ENCODE measurements around the gene WNT5B. TPM values are rescaled to one million over a fixed set of nuclear protein-coding genes. Genes with fewer than 3 reads are reported as not detected.
A peak's percentile ranks its signal among the peaks of the same experiment; 100 is the strongest.

WNT5B gene
- polyA plus RNA-seq (2014; cell fraction: cytosol; rRNA removed): 3.0 and 3.9 TPM in 2 replicates
- 2.4 and 7.0 TPM in 2 replicates for polyA plus RNA-seq (2014; cell fraction: nucleus; rRNA removed)

DNA sequence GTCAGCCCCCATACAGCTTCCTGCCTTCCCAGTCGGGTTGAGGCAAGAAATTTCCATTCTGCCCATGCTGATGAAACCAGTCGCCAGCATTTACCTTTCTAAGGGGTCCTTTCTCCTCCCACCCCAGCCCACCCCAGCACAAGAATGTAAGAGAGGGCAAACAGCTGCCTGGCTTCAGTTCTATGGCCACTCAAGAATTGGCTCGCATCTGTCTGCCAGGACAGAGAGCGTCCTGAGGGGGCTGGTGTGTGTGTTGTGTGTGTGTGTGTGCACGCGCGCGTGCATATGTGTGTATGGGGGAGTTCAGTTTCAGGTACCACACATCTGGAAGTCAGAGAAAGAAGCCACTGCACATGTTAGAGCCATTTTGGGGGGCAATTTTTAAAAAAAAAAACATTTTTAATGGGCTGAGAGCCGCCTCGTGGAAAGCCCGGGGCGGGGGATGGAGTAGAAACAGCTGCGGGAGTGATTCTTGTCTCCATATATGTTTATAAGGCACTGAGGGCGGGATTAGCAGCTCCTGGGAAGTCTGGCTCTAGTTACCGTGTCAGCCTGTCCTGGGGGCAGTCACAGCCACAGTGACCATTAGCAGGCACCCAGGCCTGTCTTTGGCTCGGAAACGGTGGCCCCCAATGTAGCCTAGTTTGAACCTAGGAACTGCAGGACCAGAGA lies at the start of gene WNT5B:
TSS of gene WNT5B (plus strand) at position 566 of the 672 bp plus-strand sequence. CDS start 2,124 bp downstream, outside the sequence.
- DNase-seq (ENCODE audit: low spot score): no peak

DNA sequence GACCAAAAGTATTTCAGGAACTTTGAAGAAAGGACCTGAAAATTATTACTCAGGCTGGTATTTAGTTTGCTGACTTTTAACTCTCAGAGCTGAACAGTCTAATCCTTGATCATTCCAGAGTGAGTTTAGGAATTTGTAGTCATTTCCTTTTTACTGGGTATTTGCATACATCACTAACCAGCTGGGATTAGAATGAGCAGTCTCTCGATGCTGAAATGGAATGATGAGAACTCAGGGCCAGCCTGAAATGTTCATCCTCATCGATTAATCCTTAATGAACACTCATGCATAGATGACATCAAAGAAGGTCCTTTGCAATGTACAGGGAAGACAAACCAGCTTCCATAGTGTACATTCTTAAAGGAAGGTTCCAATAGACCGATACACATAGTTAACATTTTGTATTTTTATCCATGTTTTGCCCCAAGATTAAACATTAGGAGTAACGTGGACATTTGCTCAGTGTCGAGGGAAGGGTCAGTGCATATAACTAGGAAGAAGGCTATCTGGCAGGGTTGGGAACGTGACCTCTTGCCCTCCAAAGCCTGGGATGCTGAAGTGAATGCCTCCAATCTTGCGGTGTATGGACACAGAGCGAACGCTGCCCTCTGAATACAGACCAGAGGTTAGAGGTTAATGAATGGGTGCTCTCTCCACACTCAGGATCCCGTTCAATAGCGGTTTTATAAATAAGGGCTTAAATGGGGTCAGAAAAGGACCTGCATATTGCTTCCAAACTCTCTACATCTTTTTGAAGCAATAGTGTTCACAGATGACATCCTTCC lies 49.2 kb upstream of the WNT5B start:
- no peak for DNase-seq (ENCODE audit: low spot score)

DNA sequence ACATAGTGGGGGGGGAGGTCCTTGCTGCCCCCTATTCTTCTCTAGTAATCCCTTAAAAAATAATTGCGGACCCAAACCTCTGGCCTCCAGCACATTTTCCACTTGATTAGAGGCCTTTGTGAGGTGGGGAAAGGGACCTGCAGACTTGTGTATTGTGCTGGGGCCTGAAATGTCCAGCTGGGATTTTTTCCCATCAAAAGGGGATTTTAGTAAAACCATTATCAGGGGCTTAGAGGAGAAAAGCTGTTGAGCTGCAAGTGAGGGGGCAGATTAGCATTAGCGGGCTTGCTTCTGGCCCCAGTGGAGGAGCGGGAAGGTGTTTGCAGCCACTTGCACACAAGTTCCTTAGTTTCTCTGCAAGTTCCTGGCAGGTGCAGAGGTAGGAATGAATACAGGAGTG lies 48.5 kb upstream of the WNT5B start:
- no peak for DNase-seq (ENCODE audit: low spot score)

DNA sequence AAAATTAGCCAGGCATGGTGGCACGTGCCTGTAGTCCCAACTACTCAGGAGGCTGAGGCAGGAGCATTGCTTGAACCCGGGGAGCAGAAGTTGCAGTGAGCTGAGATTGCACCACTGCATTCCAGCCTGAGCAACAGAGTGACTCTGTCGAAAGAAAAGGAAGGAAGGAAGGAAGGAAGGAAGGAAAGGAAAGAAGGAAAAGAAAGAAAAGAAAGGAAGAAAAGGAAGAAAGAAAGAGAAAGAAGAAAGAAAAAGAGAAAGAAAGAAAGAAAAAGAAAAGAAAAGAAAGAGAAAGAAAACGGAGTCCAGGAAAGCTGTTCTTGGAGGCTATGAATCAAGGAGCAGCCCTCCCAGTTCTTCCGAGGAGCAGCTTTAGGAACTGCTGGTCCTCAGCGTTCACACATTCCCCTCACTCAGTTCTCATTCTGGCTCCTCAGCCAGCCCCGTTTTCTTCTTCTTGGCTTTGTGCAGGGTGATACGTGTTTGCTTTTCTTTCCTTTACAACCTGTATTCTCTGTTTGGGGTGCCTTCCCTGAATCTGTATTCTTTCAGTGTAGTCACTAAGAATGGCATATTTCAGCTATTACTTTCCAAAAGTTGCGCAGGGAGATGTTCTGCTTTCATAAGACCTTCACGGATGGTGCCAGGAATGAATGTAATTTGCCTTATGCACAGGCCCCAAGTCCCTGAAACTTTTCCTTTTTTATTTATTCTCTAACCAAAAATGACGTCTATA lies 46.9 kb upstream of the WNT5B start:
- DNase-seq (ENCODE audit: low spot score): no peak

DNA sequence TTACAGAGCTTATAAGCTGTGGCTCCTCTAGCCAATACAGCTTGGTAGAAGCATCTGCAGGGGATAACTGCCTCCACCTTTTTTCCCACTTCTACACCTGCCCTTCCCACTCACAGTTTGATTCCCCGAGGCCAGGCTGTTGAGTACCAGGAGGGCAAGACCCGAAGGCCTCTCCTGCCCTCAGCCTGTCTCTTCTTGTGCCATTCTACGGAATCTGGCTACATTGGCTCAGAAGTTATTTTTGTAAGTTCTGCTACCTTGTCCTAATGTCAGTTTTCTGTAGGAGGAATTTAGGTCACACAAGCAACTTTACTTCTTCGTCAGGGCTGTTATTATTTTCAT lies 46.4 kb upstream of the WNT5B start:
- no peak for DNase-seq (ENCODE audit: low spot score)

DNA sequence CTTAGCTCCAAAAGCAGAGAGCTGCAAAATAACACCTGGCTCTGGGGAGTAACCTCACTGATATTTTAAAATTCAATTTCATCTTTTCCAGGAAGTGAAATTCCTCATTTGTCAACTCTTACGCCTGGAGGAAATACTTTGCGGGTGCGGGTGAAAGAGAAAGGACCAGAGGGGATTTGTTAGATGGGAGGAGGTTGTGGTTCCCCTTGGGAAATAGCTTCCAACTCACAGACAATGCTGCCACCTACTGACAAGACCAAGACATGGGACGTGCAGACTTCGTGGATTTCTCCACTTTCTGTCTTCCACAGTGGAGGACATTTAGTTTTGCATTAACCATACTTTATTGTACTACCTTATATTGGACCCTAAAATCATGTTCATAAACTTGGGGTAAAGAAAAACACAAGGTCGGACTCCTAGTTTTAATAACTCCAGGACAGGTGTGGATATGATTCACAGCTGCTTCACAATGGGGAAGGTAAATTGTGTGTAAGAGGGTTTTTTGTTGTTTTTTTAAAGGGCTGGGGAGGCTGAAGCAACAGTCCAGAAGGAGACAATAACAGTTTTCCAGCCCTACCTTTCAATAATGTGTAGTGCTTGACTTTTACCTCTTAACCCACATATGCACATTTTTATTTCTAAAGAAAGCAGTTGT lies 45.5 kb upstream of the WNT5B start:
- peak; percentile 87 for DNase-seq (ENCODE audit: low spot score)

DNA sequence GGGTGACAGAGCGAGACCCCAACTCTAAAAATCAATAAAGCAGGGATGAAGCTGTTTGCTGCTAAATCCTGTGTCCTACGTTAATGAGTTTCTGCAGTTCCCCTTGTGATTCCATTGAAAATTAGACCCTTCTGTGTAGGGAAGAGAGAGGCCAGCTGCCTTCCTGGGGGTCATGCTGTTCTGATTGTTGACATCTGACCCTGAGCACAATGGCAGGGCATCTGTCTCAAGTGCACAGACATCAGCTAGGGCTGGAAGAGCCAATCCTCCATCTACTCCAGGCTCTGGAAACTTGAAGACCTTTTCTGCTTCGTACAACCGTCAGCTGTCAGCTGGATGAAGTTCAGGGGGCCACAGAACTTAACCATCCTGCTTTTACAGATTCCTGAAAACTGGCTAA lies 44.7 kb upstream of the WNT5B start:
- DNase-seq (ENCODE audit: low spot score): no peak

DNA sequence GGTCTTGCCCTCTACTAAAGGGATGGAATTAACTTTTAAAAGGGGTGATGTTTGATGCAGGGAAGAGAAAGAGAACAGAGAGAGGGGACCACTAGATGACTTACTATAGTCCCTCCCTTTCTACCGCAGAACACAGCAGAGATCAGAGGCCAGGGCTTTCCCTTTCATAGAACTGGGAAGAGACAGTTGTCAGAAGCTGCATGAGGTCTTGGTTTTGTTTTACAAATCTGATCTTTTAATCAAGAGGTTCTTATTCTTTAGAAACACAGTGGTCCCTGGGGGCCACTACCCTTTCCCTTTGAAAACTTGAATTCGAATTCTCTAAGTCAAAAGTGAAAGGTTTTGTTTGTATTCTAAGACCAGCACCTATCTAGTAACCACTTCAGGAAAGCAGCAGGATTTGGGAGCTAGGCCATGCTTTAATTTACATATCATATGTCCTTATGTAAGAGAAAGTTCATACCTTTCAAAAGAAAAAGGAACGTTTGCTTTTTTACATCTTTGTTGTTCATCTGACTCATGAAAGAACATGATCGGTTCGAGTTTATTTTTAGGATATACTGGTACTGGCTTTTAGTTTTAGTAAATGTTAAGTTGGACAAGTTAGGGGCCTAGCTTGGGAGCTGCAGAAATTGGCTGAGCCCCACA lies 41.0 kb upstream of the WNT5B start:
- DNase-seq (ENCODE audit: low spot score): no peak

DNA sequence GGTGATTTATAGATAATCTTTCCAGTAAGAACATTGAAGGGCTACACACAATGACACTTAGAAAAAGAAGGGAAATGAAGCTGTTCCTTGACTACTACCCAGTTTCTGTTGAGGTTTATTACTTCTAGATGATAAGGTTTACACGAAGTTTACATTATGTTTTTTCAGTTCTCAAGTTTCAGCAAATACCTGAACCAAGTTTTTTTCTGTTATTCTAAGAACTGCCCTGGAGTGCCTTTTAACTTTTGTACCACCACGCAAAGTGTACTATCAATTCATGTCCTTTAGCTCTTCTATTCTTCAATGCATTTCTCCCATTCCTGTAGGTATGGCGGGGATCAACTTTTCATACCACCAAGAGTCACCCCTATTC lies 40.5 kb upstream of the WNT5B start:
- DNase-seq (ENCODE audit: low spot score): no peak

DNA sequence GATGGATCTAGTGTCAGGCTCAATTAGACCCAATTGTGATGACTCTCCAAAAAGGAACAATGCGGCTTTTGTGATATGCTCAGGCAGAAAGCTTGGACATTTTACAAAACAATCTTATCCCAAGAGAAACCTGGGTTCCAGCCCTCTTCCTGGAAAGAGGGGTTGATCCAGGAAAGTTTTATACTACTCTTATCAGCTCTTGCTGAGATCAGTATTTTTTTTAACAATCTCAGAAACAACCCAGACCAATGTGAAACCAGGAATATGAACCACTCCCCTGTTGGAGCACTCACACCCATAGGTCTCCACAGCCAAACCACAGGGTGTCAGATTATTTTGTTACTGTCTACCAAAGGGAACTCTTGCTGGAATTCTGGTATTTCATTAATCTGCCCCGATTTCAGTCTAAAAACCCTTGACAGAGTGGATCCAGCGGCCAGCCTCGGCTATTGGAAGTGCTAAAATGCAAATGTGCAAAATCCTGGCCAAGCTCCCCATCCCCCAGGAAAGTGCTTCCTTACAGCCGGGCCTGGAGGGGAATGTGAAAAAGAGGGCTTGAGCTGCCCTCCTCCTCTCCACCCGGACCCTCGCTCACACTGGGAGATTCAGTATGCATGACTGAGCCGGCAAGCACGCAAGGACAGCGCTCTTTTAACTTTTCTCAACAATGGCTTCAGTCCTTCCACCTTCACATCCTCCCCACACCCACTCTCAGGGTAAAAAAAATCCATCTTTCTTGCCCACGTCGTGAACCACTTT lies 38.6 kb upstream of the WNT5B start:
- DNase-seq (ENCODE audit: low spot score): no peak

DNA sequence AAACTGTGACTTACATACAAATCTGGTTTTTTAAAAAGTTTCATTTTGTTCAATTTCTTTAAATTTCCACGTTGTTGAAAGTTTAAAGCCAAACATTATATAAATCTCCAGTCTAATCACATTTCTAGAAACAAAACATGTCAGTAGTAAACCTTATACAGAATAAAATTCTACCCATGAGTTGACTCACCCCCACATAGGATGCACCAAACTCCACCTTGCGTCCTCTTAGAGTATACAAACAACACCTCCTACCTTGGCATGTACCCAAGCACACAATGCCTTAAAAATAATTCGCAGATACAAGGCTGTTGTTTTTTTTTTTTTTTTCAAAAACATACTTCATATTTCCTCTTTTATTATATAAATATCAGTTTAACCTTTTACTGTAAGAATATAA lies 38.0 kb upstream of the WNT5B start:
- no peak for DNase-seq (ENCODE audit: low spot score)

DNA sequence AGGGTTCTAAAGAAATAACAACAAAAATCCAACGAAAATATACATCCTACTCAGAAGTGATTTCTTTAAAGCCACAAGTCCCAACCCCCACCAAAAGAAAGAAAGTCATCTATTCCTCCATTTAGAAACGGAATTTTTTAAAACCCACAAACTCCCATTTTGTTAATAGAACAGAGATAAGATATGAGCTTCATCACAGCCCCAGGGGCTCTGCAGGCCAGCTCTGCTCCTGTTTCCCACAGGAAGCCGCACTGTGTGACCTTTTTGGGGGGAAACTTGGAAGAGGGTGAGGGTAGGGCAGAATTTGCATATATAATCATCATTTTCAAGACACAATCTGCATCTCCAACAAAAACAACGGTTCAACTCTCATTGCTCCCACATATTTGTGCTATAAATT lies 37.5 kb upstream of the WNT5B start:
- no peak for DNase-seq (ENCODE audit: low spot score)

DNA sequence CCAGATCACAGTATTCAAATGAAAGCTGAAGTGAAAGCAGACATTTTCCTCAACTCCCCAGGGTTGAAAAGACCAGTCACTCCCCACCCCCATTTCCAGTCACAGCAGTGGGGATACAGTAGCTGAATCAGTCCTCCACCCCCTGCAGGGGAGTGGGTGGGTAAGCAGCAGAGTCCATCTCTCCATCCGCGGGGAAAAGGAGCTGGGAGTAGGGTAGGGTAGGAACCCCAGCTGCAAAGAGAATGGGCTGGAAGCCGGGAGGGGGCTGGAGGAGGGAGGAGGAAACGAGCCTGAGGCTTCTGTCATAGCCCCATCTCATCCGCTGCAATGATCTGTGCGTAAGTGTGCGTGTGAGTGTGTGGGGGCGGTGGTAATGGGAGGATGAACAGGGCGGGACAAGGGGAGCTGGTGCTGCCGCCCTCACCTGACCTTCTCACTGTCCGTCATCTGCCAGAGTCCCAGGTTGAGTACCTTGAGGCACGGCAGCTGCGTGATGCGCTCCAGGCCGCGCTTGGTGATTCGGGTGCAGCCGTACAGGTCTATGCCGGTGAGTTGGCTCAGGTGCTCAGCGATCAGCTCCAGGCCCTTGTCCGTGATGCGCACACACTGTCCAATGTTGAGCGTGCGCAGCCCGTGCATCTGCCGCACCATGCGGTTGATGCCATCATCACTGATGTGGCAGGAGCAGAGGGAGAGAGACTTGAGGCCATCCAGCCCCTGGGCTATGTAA lies 36.4 kb upstream of the WNT5B start:
- DNase-seq (ENCODE audit: low spot score): peak; percentile 56

DNA sequence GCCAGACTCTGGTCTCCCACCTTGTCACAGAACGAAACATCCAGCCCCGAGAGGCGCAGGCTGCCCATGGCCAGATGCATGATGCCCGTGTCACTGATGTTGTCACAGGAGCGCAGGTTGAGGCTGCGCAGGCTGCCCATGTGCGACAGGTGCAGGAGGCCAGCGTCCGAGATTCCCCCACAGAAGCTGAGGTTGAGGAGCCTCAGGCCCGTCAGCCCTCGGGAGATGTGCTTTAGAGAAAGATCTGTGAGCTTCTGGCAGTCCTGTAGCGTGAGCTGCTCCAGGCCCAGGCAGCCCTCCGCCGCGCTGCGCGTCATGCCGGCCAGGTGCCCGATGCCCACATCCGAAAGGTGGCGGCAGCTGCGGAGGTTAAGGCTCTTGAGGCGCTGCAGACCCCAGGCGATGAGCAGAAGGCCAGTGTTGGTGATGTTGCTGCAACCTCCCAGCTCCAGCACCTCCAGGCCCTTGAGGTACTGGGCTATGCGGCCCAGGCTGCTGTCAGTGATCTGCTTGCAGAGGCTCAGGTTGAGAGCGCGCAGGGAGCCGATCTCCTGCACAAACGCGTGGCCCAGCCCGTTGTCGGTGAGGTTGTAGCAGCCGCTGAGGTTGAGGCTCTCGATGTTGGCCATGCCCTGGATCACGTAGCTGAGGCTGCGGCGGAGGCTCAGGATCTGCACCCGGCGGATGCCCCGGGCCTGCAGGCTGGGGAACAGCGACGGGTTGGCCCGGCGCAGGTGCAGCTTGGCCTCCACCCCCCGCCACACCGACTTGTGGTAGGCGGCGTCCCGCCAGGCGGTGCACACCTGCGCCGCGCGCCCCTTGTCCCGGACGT lies 35.6 kb upstream of the WNT5B start:
- DNase-seq (ENCODE audit: low spot score): peak; percentile 57

DNA sequence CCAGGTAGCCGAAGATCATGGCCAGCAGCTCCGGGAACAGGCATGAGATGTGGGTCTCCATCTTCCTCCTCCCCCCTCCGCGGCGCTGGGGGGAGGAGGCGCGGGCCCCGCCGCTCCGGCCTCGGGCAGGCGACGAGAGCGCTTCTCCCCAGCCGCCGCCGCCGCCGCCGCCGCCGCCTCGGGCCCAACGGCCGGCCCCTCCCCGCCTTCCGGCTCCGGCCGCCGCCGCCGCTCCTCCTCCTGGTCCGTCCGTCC lies 35.1 kb upstream of the WNT5B start:
- peak; percentile 43 for DNase-seq (ENCODE audit: low spot score)

DNA sequence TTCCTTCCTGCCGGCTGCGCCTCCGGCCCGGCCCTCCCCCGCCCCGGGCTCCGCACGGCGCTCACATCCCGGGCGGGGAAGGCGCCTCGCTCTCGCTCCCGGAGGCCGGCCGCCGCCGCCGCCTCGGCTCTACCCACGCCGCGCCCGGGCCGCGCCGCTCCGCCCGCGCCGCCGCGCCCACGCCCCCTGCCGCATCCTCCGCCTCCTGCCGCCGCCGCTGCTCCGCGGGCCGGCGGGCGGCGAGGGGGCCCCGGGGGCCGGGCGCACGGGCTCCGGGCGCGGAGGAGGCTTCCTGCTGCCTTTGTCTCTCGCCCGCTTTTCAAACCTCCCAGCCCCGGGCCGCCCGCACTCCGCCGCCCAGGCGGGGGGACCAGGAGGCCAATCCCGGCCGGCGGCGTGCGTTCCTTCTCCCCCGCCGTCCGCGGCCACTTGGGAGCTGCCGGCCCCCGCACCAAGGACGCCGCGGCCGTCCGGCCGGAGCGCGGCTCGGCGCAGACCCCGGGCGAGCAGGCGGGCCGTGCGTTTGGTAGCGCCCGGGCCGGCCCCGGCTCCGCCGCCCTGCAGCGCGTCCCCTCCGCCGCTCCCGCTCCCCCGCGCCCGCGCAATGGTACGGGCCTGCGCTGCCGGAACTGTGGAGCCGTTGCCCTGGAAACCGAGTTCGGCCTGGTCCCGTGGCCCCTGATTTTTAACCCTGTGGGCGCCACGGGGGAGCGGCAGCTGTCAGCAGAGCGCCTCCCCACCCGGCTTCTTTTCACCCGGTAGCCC lies 34.6 kb upstream of the WNT5B start, which contains the start of gene FBXL14:
TSS of gene FBXL14 (minus strand) at position 321 of the 765 bp plus-strand sequence. CDS start 515 bp downstream, outside the sequence.
- peak; percentile 88 for DNase-seq (ENCODE audit: low spot score)

DNA sequence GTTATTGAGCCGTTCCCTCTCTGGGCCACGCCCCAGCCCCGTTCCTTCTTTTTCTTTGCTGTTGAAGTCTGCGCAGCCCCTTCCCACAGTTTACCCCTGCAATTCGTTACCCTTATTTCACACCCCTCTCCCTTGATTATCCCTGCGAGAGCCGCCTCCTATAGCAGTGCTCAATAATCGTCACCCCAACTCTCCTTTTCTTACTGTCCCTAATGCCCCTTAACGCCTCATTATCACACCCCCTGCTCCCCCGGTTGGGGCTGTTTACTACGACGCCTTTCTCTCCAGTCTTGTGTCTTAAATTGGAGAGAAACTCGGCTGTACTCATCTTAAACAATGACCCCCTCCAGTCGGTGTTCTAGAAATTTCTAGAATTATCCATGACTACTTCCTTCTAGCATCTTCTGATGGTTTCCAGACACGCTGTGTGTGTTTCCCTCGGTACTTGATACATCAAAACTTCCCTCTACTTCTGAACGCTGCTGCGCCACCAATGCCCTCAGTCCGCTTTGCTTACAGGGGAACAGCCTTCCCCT lies 33.9 kb upstream of the WNT5B start:
- DNase-seq (ENCODE audit: low spot score): peak; percentile 36

DNA sequence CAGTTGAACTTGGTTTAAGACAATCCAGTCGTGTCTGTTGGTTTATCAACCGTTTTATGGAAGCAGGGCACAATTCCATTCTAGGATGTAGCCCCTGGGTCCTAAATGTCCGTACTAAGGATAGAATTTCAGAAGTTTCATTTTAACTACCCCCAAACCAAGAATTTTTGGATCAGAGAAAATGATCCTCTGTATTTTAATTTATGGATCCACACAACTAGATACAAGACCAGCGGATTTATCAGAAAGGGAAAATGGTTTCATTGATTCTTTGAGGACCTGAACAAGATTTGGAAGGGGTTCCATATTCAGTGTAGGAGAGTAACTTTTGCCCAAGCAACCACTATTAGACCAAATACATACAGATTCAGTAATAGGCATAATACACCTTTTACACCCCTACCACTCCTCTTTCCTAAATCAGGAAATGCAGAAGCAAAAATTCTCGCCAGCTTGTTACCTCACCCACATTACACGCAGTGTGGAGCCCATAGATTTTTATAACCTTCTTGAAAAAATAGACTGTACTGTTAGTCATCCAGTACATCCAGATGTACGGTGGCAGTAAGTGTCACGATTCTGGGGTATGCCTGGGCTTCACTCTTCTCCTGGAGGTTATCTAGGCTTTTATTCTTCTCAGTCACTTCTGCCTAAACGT lies 33.2 kb upstream of the WNT5B start:
- DNase-seq (ENCODE audit: low spot score): no peak

Measured in SK-N-DZ (cell line).